Stimulated activated CD8-positive, alpha-beta memory T cell treated with anti-CD3 and anti-CD28 coated beads, Interleukin-7, amount 100 ng/mL, for 1 hour (primary cell): Measurements from ENCODE around the gene C16orf54.
"Not testable (repeated sequence)": the region's sequence is repeated elsewhere in the genome, so short reads cannot be mapped to it uniquely, and the experiment has no call there.

Source experiments
- DNase-seq, 2 donors: peaks; one replicate each; pipeline ENCODE4 v3.0.0-alpha.2; 2020; ENCODE audit warnings: low read depth in 2 of 2

The C16orf54 gene

GRCh38 chr16:29708917-29709600 is 36.7 kb downstream of the C16orf54 start:
- DNase-seq, result no peak

- DNase-seq, result not testable (repeated sequence)
Observed at GRCh38 chr16:29707160-29707559, 38.6 kb downstream of the C16orf54 start.

DNA sequence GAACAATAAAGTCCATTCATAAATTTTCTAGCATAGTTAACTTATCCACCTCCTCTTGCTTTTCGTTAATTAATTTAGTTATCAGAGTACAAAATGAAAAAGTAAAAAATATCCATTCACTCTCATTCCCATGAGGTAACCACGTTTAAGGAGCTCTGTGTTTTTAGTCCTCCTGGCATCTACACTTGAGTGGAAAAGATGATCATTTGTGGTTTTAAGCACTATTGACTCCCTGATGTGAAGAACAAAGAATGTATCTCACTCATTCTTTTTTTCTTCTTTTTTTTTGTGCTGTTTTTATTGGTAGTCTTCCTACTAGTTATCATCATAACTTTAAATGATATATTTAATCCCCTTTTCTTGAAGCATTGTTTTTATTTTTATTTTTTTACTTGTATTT is 40.8 kb downstream of the C16orf54 start:
- DNase-seq, result no peak

DNA sequence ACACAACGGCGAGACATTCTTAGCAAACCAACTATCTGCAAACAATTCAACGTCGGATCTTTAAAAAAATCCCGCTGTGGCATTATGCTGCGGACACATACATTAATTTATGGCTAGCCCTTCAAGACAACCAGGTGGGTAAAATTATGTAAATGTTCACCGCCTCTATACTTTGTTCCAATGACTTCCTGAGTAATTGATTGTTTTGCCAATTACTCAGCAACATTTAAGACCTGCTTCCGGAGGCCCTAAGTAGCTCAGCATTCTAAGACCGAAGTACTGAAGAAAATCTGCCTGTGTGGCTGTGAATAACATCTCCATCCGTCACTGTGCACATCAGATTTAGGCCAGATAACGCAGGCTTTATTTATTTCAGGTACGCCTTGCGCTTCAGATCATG is 43.5 kb downstream of the C16orf54 start:
- no peak for DNase-seq

GRCh38 chr16:29701214-29701555 is 44.6 kb downstream of the C16orf54 start:
- DNase-seq, result no peak

DNA sequence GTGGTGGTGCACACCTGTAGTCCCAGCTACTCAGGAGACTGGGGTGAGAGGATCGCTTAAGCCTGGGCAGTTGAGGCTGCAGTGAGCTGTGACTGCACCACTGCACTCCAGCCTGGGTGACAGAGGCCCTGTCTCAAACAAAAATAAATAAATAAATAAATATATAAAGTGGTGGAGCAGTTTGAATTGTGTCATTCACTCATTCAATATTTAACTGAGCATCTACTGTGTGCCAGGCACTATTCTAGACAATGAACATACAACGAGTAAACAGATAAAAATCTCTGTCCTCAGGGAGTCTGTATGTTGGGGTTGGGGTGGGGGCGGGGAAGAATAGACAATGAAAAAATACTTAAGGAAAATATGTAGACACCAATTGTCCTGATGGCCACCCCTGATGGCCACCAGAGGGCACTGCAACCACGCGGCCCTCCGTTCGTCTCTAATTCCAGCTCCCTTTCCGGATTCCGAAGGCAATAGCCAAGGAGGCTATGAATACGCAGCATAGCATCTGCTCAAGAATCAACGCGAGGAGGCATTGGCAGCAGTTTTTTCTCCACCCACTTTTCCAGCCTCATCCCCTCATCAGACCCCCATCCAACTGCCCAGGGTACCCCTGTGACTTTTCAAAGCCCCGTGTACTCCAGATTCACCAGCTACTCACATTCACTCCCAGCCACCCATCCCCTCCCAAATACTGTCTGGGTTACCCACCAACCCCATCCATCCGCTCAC is 45.4 kb downstream of the C16orf54 start:
- peak; percentile 34 to 60 for DNase-seq

GRCh38 chr16:29699324-29700219 is 46.2 kb downstream of the C16orf54 start:
- no peak for DNase-seq

DNA sequence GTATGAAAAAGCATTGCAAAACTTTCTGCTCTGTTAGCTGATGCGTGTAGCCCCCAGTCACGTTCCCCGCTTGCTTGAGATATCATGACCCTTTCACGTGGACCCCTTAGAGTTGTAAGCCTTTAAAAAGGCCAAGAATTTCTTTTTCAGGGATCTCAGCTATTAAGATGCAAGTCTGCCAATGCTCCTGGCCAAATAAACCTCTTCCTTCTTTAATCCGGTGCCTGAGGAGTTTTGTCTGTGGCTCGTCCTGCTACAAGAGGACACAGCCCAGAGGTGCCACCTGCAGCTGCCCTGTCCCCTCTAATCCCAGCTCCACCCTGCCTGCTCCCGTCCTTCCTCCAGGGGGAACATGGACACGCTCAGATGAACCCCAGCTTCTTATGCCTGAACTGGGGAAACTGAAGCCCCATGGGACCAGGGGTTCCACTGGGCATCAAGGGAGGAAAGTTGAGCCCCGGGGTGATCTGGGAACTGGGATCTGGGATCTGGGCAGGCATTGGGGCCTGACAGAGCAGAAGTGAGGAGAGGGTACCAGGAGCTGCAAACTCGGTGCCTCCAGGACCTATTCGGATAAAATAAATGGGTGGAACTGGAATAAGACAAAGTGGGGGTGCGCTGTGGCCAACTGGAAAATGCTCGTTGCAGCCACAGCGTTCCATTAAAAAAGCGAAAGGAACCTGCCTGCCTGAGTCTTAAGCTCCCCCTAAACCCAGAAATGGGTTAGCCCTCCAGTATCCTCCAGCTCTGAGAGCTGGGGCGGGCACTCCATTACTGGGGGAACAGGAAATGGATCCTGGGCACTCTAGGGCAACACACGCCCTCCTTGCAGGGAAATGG is 47.1 kb downstream of the C16orf54 start:
- no peak for DNase-seq

DNA sequence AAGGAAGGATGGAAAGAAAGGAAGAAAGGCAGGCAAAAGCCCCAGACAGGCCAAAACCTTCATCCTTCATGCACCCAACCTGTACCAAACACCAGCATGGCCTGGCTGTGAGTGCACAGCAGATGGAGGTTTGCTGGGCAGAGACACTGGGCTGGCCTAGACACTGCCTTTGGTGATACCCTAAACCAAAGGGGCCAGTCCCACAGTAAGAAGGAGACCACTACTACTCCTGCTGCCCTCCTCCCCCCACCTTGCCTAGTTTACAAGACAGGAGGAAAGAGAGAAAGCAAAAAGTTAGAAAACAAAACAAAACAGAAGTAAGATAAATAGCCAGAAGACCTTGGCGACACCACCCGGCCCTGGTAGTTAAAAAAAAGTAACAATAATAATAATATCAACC is 47.7 kb downstream of the C16orf54 start:
- no peak for DNase-seq

DNA sequence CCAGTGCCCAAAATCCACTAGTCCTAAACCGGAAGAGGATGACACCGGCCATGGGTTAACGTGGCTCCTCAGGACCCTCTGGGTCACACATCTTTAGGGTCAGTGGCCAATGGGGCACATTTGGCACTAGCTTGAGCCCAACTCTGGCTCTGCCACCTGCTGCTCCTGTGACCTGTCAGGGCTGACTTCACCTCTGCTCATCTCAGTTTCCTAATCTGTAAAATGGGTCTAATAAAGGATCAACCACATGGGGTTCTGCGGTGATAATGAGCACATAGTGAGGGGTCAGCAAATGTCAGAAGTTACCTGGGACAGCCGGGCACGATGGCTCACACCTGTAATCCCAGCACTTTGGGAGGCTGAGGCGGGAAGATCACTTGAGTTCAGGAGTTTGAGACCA is 48.4 kb downstream of the C16orf54 start:
- no peak for DNase-seq

DNA sequence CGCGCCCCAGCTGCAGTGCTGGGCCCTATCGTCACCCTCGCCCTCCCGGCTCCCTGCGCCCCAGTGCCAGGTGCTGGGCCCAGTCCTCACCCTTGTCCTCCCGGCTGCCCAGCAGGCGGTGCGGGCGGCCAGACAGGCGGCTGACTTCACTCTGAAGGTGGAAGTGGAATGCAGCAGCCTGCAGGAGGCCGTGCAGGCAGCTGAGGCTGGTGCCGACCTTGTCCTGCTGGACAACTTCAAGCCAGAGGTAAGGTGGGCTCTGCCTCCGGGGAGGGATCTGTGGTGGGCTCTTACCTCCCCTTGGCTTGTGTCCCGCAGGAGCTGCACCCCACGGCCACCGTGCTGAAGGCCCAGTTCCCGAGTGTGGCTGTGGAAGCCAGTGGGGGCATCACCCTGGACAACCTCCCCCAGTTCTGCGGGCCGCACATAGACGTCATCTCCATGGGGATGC is 48.9 kb downstream of the C16orf54 start:
- DNase-seq, result no peak

DNA sequence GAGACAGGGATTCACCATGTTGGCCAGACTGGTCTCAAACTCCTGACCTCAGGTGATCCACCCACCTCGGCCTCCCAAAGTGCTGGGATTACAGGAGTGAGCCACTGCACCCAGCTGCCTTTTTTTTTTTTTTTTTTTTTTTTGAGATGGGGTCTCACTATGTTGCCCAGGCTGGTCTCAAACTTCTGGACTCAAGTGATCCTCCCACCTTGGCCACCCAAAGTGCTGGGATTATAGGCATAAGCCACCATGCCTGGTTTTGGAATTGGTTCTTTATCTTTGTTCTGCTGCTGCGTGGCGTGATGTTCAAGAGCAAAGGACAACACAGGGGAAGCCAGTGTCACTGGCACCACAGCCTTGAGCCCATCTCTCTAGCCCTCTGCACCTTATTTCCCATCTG is 50.1 kb downstream of the C16orf54 start:
- DNase-seq, result not testable (repeated sequence)

DNA sequence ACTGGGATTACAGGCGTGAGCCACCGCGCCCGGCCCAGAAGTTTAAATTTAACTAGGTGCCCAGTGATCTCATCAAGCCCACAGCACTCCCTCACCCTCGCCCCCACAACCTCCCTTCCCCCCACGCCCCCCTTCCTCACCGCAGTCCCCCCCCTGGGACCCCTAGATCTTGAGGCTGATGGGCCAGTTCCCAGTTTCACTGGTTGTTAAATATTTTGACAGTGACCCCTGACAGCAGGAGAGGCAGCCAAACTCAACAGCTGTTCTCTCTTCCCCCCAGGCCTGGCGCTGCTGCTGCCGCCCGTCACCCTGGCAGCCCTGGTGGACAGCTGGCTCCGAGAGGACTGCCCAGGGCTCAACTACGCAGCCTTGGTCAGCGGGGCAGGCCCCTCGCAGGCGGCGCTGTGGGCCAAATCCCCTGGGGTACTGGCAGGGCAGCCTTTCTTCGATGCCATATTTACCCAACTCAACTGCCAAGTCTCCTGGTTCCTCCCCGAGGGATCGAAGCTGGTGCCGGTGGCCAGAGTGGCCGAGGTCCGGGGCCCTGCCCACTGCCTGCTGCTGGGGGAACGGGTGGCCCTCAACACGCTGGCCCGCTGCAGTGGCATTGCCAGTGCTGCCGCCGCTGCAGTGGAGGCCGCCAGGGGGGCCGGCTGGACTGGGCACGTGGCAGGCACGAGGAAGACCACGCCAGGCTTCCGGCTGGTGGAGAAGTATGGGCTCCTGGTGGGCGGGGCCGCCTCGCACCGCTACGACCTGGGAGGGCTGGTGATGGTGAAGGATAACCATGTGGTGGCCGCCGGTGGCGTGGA is 51.2 kb downstream of the C16orf54 start:
- no peak for DNase-seq

GRCh38 chr16:29692606-29693005 is 53.2 kb downstream of the C16orf54 start:
- not testable (repeated sequence) for DNase-seq
